Left cardiac atrium (tissue), 4 donors: Measurements from ENCODE around the gene ACTN4. TPM values are rescaled to one million over a fixed set of nuclear protein-coding genes. Genes with fewer than 3 reads are reported as not detected.
A peak's percentile ranks its signal among the peaks of the same experiment; 100 is the strongest.

Experiments used
- ATAC-seq, 2 donors: fragments of 200-7000 bp; cut with Tn5 transposase; one replicate each; pipeline ENCODE4 v1.9.1; 2020; ENCODE audit warnings: mild to moderate bottlenecking in 2 of 2, moderate library complexity in 2 of 2
- DNase-seq: peaks from one replicate; pipeline ENCODE4 v3.0.0-alpha.2; 2020
- intact Hi-C, 2 donors: fragments of 100-400 bp; cut with DNase I; formaldehyde crosslinking; loops; one replicate each; pipeline versions ENCODE4 v1.14.1 to v1.15.1; 2022 to 2023
- total RNA-seq, 2 donors: library from RNA; stranded (reverse); fragmentation: NEBNext Ultra II Directional; extraction: Animal tissue kit (Norgen Biotek cat#: 25700); gene quantifications; one replicate each; pipeline ENCODE4 v1.2.1, GENCODE V29; 2021
- donor health status: DM: no; HTN: yes; CAD: no.
- donor health status: DM: no; HTN: yes; CAD: no; lungs with severe emphysema.
- donor health status: DM: yes; HTN: yes; CAD: no.
- donor health status: Dilated cardiomyopathy.

Gene ACTN4
- total RNA-seq, 2 donors from 2014 or later: 160 to 333 TPM

GRCh38 chr19:38685666-38686529 lies 38.4 kb downstream of the ACTN4 start:
- ATAC-seq (peak; percentile 9 to 28), DNase-seq (peak; percentile 44)
- intact Hi-C loops: no loop called here

DNA sequence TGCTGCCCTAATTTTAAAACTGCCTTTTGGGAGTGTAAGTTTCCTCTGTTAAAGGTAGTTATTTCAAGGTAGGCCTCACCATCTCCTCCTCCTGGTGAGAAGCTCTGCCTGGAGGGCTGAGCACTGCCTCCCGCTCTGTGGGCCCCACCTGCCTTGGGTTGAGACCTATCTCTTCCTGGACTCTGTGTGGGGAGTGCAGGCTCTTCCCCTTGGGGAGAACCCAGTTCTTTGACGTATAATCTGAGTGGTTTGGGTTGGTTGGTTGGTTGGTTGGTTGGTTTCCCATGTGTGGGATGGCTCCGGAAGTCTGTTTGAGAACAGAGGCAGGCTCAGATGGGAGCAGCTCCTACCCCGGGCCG lies 39.1 kb downstream of the ACTN4 start:
- intact Hi-C loops: no loop called here
- ATAC-seq (peak in 1 of 2 donors; percentile 9), DNase-seq (no peak)

GRCh38 chr19:38687837-38688378 lies 40.5 kb downstream of the ACTN4 start:
- no peak for DNase-seq
- intact Hi-C loops: no loop called here
- ATAC-seq: no peak

GRCh38 chr19:38690146-38690545 lies 42.7 kb downstream of the ACTN4 start:
- intact Hi-C loops: no loop called here
- ATAC-seq (no peak), DNase-seq (no peak)

- intact Hi-C loops: no loop called here
- no peak for ATAC-seq
- no peak for DNase-seq
Observed at GRCh38 chr19:38690832-38691231, 43.4 kb downstream of the ACTN4 start.

- ATAC-seq: peak; percentile 48 to 78
- intact Hi-C loops: no loop called here
Observed at GRCh38 chr19:38691938-38692457, 44.5 kb downstream of the ACTN4 start.

GRCh38 chr19:38692458-38693379 lies 45.3 kb downstream of the ACTN4 start:
- intact Hi-C loops: no loop called here
- DNase-seq (no peak), ATAC-seq (peak; percentile 13 to 67)

More at GRCh38 chr19:38691938-38692457, 44.5 kb downstream of the ACTN4 start:
- peak; percentile 73 for DNase-seq

- intact Hi-C loops: no loop called here
- ATAC-seq: peak; percentile 28 to 29
- no peak for DNase-seq
Observed at GRCh38 chr19:38693380-38694223, 46.2 kb downstream of the ACTN4 start.

DNA sequence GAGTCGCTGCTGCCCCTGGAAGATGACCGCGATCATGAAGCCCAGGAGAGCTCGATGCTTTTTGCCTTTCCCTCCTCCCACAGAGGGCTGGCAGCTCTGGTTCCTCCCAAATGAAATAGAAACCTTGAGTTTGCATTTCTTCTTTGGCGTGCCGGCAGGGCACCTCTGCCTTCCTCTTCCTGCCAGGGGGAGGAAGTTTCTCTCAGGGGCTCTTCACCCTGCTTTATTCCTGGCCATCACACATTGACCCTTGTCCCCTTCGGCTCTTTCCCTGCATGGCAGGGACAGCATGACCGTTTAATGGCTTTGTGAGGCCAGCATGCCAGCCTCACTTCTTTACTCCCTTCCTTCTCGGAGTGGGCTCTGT lies 47.9 kb downstream of the ACTN4 start:
- intact Hi-C loops: no loop called here
- DNase-seq (no peak), ATAC-seq (no peak)

GRCh38 chr19:38695832-38696728 lies 48.6 kb downstream of the ACTN4 start:
- DNase-seq (no peak), ATAC-seq (no peak)
- intact Hi-C loops: no loop called here

GRCh38 chr19:38696729-38697055 lies 49.2 kb downstream of the ACTN4 start:
- no peak for DNase-seq
- intact Hi-C loops: no loop called here
- ATAC-seq: no peak

DNA sequence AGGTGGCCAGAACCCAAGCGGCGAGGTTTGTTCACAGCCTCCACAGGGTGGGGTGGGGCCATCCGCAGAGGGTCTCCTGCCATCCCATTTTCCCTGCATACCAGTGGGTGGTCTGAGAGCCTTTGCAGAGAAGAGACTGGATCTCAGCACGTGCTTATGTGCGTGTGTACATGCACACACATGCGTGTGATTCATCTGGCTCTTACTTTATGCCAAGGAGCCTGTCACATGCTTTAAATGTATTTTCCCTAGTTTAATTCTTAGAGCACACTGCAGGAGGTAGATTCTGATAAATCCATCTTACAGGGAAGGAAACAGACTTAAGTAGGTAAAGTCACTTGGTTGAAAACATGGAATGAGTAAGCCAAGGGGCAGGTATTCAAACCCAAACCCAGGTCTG lies 49.7 kb downstream of the ACTN4 start:
- no peak for DNase-seq

DNA sequence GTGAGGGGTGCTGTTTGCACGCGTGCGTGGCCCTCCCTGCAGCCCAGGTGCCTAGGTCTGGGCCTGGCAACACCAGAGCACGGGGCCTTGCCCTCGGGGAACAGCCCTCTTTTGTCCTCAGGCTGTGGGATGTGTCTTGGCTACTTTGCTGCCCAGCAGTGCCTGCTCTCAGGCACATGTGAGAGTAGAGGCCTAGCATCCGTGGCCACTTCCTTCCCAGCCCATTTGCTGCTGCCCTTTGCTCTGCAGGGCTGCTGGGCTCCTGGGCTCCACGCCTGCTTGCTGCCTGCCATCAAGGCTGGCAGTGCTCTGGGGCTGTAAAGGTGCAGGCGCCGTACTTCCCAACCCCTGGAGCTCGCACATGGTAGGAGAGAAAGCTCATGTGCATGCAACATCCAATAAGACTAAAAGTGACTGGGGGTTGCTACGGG lies 50.2 kb downstream of the ACTN4 start:
- no peak for ATAC-seq
- intact Hi-C loops: no loop called here
- DNase-seq: no peak

More for the DNA sequence above, 49.7 kb downstream of the ACTN4 start:
- intact Hi-C loops: no loop called here
- no peak for ATAC-seq

DNA sequence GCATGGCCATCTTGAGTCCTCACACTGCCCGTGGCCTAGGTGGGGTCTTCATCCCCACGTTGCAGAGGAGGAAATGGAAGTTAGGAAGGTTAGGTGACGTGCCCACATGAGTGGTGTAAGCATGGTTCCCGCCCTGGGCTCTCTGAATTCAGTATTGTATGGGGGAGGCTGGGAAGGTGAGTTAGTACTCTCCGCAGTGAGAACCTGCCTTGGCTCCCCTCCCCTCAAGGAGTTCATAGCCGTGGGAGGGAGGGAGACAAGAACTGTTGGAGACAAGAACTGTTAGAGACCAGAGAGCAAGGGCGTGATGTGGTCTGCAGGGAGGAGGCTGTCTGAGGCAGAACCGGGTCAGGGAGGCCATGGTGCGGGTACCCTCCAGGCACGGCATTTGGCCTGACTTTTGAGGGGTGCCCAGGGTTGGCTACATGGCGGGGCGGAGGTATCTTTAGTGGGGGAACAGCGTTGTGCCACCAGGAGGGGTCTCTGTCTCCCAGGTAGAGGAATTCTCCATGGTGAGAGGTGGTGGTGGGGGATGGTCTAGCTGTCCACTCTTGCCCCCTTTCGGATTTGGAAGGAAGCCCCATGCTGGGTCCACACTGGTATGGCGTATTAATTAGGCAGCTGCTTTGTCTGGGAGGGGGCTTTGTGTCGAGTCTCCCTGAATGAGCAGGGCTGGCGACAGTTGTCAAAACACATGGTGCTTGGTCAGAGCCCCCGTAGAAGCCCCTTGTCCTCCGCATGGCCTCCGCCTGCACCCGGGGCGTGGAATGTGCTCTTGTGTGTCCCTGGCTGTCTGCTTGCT lies 51.0 kb downstream of the ACTN4 start:
- ATAC-seq (peak in 1 of 2 donors; percentile 15), DNase-seq (no peak)
- intact Hi-C loops: no loop called here

GRCh38 chr19:38699027-38699346 lies 51.5 kb downstream of the ACTN4 start:
- ATAC-seq (no peak), DNase-seq (no peak)
- intact Hi-C loops: no loop called here

- DNase-seq (no peak), ATAC-seq (no peak)
- intact Hi-C loops: loop anchor here in 1 of 2 donors (5.0 kb wide), 1 partner anchor 32 kb away; no protein-coding TSS in a partner anchor
Observed at GRCh38 chr19:38699647-38700349, 52.3 kb downstream of the ACTN4 start.
